ENCODE data around the gene GPC6. TPM values are rescaled to one million over a fixed set of nuclear protein-coding genes. Genes with fewer than 3 reads are reported as not detected.

The GPC6 gene
- total RNA-seq, 1 donor from 2014 or later = 16.1 TPM

GRCh38 chr13:93881411-93881810 lies 654.8 kb downstream of the GPC6 start:
- Mint-ChIP-seq H3K4me3 (ENCODE audit: unreplicated experiment) (no peak overlapping the region), H3K9me3 (ENCODE audit: unreplicated experiment) (no peaks in the 10 kb centered on the region), H3K36me3 (ENCODE audit: low read depth, unreplicated experiment) (no peaks in the 10 kb centered on the region), H3K27me3 (ENCODE audit: unreplicated experiment) (peaks cover 1% of the 10 kb centered on the region), H3K4me1 (ENCODE audit: unreplicated experiment) (peaks cover 3% of the 10 kb centered on the region), H3K27ac (ENCODE audit: unreplicated experiment) (no peak overlapping the region)
- DNase-seq (ENCODE audit: low spot score) = no peak
- TF ChIP-seq, protein P1, sequence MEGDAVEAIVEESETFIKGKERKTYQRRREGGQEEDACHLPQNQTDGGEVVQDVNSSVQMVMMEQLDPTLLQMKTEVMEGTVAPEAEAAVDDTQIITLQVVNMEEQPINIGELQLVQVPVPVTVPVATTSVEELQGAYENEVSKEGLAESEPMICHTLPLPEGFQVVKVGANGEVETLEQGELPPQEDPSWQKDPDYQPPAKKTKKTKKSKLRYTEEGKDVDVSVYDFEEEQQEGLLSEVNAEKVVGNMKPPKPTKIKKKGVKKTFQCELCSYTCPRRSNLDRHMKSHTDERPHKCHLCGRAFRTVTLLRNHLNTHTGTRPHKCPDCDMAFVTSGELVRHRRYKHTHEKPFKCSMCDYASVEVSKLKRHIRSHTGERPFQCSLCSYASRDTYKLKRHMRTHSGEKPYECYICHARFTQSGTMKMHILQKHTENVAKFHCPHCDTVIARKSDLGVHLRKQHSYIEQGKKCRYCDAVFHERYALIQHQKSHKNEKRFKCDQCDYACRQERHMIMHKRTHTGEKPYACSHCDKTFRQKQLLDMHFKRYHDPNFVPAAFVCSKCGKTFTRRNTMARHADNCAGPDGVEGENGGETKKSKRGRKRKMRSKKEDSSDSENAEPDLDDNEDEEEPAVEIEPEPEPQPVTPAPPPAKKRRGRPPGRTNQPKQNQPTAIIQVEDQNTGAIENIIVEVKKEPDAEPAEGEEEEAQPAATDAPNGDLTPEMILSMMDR (IDR thresholded peaks at IDR 0.05; ENCODE audit: unreplicated experiment) = no peak

DNA sequence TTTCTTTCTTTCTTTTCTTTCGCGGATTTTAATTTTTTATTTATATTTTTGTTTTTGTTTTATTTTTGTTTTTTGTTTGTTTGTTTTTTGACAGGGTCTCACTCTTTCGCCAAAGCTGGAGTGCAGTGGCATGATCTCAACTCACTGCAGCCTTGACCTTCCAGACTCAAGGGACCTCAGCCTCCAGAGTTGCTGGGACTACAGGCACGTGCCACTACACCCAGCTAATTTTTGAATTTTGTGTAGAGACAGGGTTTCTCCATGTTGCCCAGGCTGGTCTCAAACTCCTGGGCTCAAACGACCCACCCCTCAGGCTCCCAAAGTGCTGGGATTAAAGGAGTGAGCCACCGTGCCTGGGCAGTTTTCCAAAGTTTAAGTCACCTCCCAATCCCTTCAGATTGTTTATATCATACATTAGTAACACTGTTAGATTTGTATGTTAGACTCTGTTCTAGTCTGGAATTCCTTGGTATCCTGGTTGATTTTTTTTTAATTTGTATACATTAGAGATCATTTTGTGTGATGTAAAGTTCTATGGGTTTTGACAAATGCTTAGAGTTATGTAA lies 655.6 kb downstream of the GPC6 start:
- Mint-ChIP-seq H3K36me3 (ENCODE audit: low read depth, unreplicated experiment) (no peaks in the 10 kb centered on the region), H3K9me3 (ENCODE audit: unreplicated experiment) (no peaks in the 10 kb centered on the region), H3K27me3 (ENCODE audit: unreplicated experiment) (peaks cover 1% of the 10 kb centered on the region), H3K4me3 (ENCODE audit: unreplicated experiment) (no peak overlapping the region), H3K4me1 (ENCODE audit: unreplicated experiment) (peaks cover 3% of the 10 kb centered on the region), H3K27ac (ENCODE audit: unreplicated experiment) (no peak overlapping the region)
- TF ChIP-seq, protein P1 (IDR thresholded peaks at IDR 0.05; ENCODE audit: unreplicated experiment) = no peak
- no peak for DNase-seq (ENCODE audit: low spot score)

GRCh38 chr13:93889430-93889951 lies 662.9 kb downstream of the GPC6 start:
- no peaks in the 10 kb centered on the region for H3K36me3 Mint-ChIP-seq (ENCODE audit: low read depth, unreplicated experiment)
- TF ChIP-seq, protein P1 (IDR thresholded peaks at IDR 0.05; ENCODE audit: unreplicated experiment) = no peak
- H3K9me3 Mint-ChIP-seq (ENCODE audit: unreplicated experiment) = no peaks in the 10 kb centered on the region
- H3K27ac Mint-ChIP-seq (ENCODE audit: unreplicated experiment) = no peak overlapping the region
- H3K4me3 Mint-ChIP-seq (ENCODE audit: unreplicated experiment) = no peak overlapping the region
- peaks cover 1% of the 10 kb centered on the region for H3K27me3 Mint-ChIP-seq (ENCODE audit: unreplicated experiment)
- H3K4me1 Mint-ChIP-seq (ENCODE audit: unreplicated experiment) = peaks cover 3% of the 10 kb centered on the region
- no peak for DNase-seq (ENCODE audit: low spot score)

- no peak overlapping the region for H3K27ac Mint-ChIP-seq (ENCODE audit: unreplicated experiment)
- no peak for DNase-seq (ENCODE audit: low spot score)
- no peaks in the 10 kb centered on the region for H3K27me3 Mint-ChIP-seq (ENCODE audit: unreplicated experiment)
- H3K36me3 Mint-ChIP-seq (ENCODE audit: low read depth, unreplicated experiment) = no peaks in the 10 kb centered on the region
- H3K9me3 Mint-ChIP-seq (ENCODE audit: unreplicated experiment) = no peaks in the 10 kb centered on the region
- TF ChIP-seq, protein P1 (IDR thresholded peaks at IDR 0.05; ENCODE audit: unreplicated experiment) = no peak
- peaks cover 7% of the 10 kb centered on the region for H3K4me1 Mint-ChIP-seq (ENCODE audit: unreplicated experiment)
- H3K4me3 Mint-ChIP-seq (ENCODE audit: unreplicated experiment) = no peak overlapping the region
Measured at GRCh38 chr13:93899981-93900380, 673.4 kb downstream of the GPC6 start.

DNA sequence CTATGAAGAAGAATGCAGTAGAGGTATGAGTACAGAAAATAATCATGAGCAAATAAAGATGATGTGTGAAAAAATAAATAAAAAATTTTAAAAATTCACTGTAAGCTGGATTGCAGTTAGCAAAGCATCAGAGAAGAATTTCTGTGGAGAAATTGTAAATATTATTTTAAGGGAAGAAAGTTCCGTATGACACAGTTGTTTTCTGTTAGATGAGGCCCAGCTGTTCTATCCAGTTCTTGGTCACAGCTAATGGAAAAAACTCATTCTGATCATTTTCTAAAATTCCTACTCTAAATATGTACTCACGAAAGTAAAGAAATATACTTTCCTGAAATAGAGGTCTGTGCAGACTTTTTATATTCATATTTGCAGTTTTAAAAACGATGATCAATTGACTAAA lies 674.1 kb downstream of the GPC6 start:
- TF ChIP-seq, protein P1 (IDR thresholded peaks at IDR 0.05; ENCODE audit: unreplicated experiment) = no peak
- no peak for DNase-seq (ENCODE audit: low spot score)
- peaks cover 8% of the 10 kb centered on the region for H3K4me1 Mint-ChIP-seq (ENCODE audit: unreplicated experiment)
- H3K27ac Mint-ChIP-seq (ENCODE audit: unreplicated experiment) = no peak overlapping the region
- no peaks in the 10 kb centered on the region for H3K27me3 Mint-ChIP-seq (ENCODE audit: unreplicated experiment)
- no peaks in the 10 kb centered on the region for H3K9me3 Mint-ChIP-seq (ENCODE audit: unreplicated experiment)
- no peaks in the 10 kb centered on the region for H3K36me3 Mint-ChIP-seq (ENCODE audit: low read depth, unreplicated experiment)
- H3K4me3 Mint-ChIP-seq (ENCODE audit: unreplicated experiment) = no peak overlapping the region

Measured in endothelial cell (in vitro differentiated cells).